ENCODE data around the gene TTLL9.

The TTLL9 gene

GRCh38 chr20:31837896-31838397 is 32.5 kb upstream of the TTLL9 start:
- DNase-seq, result no peak

DNA sequence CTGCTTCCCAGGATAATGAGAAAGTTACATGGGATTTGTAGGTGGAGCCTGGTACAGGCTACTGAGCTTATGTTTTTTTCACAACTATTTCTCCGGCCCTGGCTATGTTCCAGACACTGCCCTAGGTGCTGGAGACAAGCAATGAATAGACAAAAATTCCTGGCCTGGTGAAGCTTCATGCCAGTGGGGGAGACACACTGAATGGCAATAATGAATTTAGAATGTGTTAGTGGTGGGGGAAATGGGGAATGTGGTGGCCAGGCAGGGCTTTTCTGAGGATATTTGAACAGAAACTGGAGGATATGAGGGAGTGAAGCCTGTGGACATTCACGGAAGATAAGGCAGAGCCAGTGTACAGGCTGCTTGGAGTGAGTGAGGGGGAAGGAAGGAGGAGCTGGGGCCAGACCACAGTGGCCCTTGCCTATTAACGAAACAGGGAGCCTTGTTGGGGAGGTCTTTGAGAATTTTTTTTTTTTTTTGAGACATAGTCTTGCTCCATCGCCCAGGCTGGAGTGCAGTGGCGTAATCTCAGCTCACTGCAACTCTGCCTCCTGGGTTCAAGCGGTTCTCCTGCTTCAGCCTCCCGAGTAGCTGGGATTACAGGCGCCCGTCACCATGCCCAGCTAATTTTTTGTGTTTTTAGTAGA is 31.7 kb upstream of the TTLL9 start:
- DNase-seq, result no peak

DNA sequence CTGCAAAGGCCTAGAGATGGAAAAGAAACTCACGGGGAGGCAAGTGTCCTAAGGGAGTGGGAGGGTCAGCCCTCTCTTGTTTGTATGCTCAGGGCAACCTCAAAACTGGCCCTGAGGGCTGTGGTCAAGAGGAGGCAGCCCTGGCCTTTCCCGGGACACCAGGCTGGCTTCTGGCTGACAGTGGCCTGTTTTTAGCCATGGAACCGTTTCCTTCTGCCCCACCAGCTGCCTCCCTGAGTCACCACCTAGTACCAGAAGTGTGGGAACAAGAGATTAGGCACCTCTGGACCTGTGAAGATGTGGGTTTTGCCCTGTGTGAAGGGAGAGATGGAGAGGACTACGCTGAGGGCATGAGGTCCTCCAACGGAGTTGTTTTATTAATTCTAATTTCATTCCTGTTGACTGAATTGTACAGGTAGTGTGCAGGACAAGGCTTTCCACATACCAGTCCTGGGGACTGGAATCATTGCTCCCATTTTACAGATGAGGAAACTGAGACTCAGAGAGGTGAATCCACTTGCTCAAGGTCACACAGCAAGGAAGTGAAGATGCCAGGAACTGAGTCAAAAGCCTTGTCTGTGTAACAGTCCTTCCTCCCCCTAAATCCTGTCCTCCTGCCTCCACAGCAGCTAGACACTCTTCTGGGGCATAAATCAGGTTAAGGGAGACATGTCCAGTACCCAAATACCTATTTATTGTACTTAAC is 30.5 kb upstream of the TTLL9 start:
- no peak for DNase-seq

GRCh38 chr20:31840906-31841816 is 29.3 kb upstream of the TTLL9 start:
- no peak for DNase-seq

GRCh38 chr20:31841928-31842327 is 28.5 kb upstream of the TTLL9 start:
- DNase-seq, result no peak

DNA sequence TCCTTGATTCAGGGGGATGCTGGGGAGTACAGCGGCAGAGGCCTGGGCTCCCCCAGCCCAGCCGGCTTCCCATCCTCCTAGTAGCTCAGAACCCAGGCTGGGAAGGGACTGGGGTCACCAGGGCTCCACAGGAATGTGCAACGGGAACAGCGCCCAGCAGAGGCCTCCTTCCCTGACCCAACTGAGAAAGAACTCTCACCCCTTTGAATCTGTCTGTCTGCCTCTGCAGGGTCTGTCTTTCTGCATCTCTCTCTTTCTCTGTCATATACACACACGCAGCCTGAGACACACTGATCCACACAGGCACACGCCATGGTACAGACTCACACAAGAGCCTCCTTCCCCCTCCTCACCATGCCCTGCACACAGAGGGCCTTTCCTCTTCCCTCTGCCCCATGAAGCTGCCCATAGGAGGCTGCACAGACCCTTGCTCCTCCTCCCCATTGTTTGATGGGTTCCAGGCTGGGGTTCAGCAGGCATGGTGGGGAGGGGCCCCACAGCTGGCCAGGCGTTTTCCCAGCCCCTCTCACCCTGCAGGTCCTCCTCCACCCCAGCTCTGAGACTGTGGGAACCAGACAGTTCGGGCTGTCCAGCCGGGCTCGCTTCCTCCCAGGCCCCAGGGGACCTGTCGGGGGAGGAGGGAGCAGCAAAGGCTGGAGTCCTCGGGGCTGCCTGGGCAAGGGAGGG is 27.8 kb upstream of the TTLL9 start:
- no peak for DNase-seq

DNA sequence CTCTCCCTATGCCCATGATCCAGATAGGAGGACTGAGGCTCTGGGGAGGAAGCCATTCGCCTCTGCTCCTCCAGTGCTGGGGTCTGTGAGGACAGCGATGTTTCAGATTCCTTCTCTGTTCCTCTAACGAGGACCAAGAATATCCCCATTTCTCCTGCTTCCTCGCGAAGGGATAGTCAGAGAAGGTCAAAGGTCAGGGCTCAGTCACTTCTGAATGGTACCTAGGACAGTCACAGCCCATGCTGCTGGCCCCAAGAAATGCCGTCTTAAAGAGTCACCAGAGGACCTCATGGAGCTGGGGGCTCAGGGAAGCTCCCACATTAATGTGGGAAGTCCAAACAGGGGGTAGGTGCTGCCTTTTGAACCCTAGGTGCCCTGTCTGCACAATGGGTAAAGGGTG is 27.1 kb upstream of the TTLL9 start:
- no peak for DNase-seq

DNA sequence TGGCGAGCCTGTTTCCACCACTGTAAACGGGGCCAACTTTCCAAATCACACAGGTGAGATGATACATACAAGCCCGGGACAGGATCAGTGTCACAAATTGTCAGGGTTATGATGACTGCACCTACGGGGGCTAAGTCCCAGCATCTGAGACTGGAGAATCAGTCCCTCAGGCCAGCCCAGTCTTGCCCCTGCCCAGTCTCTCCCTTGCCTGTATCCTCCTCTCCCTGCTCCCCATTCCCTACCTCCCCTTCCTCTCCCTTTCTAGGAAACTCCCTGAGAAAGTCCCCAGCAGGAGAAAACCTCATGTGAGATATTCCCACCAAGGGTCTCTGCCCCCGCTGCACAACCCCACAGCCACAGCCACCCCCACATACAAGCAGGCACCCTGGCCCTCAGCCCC is 26.6 kb upstream of the TTLL9 start:
- no peak for DNase-seq

DNA sequence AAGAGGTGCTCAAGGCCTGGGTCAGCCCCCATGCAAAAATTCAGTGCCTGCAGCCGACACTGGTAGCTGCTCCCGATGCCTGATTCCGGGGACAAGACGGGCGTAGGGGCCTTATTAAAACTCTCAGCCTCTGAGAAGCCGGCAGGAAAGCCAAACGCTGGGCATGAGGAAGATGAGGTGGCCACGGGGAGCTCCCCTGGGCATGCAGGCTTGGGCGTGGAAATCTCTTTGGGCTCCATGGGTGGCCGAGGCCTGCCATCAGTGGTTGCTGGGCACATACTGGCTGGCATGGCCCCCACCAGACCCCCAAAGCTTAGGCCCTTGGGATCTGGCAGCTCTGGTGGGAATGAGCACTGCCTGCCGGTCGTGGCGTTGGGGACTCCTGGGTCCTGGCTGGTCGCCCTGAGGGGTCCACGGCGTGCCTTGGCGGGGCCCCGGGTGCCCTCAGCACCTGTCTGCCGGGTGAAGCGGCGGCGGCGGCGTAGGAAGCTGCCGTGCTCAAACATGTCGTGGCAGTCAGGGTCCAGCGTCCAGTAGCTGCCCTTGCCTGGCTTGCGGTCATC is 25.6 kb upstream of the TTLL9 start:
- no peak for DNase-seq

- DNase-seq, result no peak
Observed at GRCh38 chr20:31845300-31845863, 25.1 kb upstream of the TTLL9 start, which contains the start of gene FOXS1. FOXS1 (minus strand) TSS chr20:31845604; CDS start chr20:31845542, 62 bp downstream.

- no peak for DNase-seq
Observed at GRCh38 chr20:31846793-31847138, 23.7 kb upstream of the TTLL9 start.

- DNase-seq, result no peak
Observed at GRCh38 chr20:31848088-31848999, 22.1 kb upstream of the TTLL9 start.

DNA sequence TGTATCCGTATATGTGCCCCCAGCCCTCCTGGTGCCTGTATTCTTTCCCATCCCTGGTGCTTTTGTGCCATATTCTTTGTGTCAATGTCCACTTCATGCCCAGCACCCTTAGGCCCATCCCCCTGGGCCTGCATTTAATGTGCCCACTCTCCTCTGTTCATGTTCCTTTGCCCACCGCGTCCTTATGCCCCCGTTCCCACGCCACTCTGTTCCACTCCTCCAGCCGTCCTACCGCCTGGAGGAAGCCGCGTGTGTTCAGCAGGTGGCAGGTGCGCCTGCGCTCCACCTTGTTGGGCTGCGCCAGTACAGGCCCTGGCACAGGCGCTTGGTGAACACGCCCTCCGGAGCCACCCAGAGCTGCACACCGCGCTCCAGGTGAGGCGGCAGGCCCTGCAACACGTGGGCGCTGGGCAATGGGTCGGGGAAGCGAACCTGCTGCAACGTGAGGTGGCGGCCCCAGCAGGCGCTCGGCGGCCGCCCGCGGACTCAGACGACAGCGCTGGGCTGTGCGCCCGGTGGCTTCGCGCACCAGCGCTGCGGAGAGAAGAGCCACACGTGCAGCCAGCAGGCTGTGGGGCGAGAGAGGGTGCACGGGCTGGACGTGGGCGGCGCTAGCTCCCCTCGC is 21.0 kb upstream of the TTLL9 start:
- DNase-seq, result no peak

- no peak for DNase-seq
Observed at GRCh38 chr20:31851240-31851955, 19.0 kb upstream of the TTLL9 start.

DNA sequence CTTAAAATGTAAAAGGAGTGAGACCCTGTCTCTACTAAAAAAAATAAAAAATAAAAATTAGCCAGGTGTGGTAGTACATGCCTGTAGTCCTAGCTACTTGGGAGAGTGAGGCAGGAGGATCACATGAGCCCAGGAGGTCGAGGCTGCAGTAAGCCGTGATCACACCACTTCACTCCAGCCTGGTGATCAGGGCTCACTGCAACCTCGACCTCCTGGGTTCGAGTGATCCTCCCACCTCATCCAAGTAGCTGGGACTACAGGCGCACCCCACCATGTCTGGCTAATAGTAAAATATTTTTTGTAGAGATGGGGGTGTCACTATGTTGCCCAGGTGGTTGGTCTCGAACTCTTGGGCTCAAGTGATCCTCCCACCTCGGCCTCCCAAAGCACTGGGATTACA is 17.0 kb upstream of the TTLL9 start:
- no peak for DNase-seq

DNA sequence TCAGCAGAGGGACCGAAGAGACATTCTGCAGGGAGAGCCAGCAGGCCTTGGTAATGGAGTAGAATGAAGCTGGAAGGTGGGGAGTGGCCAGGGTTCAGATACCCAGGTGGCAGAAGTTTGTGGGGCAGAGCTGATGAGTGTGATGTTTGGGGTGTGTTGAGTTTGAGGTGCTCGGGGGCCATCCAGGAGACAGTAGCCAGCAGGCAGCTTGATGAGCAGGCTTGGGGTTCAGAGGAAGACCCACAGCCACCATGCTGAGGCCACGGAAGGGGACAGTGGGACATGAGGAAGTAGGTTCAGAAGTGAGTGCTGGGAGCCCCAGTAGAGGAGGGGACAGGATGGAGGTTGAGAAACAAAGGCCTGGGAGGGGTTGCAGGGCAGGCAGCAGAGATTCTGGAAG is 13.9 kb upstream of the TTLL9 start:
- DNase-seq, result no peak

DNA sequence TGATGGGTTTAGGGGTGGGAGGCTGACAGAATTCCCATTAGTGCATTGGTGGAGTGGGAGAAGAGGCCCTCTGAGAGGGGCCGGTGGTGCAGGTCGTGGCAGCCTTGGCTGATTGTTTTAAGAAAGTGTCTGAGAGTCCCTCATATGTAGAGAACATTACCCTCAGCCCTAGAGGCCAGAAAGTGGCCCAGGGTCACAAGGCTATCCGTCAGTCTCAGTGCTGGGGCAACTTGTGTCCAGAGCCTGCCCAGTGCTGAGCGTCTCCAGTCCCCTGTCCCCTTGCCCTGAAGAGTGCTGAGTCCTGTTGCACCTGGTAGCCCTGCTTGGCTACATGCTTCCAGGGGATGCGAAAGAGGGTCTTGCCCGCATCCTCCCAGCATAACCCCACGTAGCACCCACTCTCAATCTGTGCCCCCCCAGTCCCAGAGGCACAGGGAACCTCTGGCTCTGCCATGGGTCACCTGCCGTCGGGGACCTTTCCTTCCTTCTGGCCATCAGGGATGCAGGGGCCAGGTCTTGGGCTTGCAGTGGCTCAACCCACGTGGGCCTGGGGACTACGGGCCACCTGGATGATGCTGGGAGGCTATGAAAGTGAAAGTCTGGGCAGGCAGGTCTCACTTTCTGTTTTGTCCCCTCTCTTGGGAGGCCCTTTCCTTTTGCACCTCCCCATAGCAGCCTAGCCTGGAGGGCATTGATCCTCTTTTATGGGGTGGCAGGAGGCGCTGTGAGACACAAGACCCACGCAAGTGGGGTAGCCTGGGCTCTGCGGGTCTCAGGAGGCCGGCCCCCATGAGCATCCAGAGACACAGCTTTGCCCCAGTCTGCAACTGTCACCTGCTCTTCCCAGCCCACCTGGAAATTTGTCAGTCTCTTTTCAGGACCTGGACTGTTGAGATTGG is 12.3 kb upstream of the TTLL9 start:
- DNase-seq, result peak; percentile 12

DNA sequence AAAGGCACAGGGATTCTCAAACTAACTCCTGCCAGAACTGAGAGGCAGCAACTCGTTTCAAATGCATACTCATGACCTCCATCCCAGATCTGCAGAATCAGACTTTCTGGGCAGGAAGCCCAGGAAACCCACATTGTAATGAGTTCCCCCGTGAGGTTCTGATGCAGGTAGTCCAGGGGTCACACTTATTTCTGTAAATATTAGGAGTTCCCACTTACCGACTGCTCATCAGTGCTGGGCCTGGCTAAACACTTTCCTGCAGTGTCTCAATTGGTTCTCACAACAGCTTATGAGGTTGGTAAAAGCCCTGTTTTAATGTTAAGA is 11.7 kb upstream of the TTLL9 start:
- peak; percentile 1 for DNase-seq
